Glutamatergic neuron (in vitro differentiated cells): Measurements from ENCODE around the gene TIPARP. TPM values are rescaled to one million over a fixed set of nuclear protein-coding genes. Genes with fewer than 3 reads are reported as not detected.

ENCODE experiments used
- DNase-seq: peaks from one replicate; pipeline ENCODE4 v3.0.0; 2022
- H3K27ac Mint-ChIP-seq: one replicate; pipeline ENCODE4 v1.8.0; 2020; ENCODE audit warnings: mild to moderate bottlenecking, mixed read lengths, inconsistent platforms; ENCODE audit not compliant: unreplicated experiment
- H3K27me3 Mint-ChIP-seq: one replicate; pipeline ENCODE4 v1.8.0; 2020; ENCODE audit warnings: mild to moderate bottlenecking, moderate library complexity, mixed read lengths, inconsistent platforms; ENCODE audit not compliant: unreplicated experiment
- H3K36me3 Mint-ChIP-seq: one replicate; pipeline ENCODE4 v1.8.0; 2020; ENCODE audit warnings: mild to moderate bottlenecking, mixed read lengths, inconsistent platforms; ENCODE audit not compliant: unreplicated experiment
- H3K4me1 Mint-ChIP-seq: one replicate; pipeline ENCODE4 v1.8.0; 2020; ENCODE audit warnings: mild to moderate bottlenecking, low read depth, mixed read lengths, inconsistent platforms; ENCODE audit not compliant: unreplicated experiment
- H3K4me3 Mint-ChIP-seq: one replicate; pipeline ENCODE4 v1.8.0; 2020; ENCODE audit warnings: mild to moderate bottlenecking, mixed read lengths, inconsistent platforms; ENCODE audit not compliant: unreplicated experiment
- H3K9me3 Mint-ChIP-seq: one replicate; pipeline ENCODE4 v1.8.0; 2020; ENCODE audit warnings: mild to moderate bottlenecking, moderate library complexity, mixed read lengths, inconsistent platforms; ENCODE audit not compliant: unreplicated experiment
- CTCF ChIP-seq: fragments of 200-600 bp; sonication (generic); IDR thresholded peaks from one replicate; pipeline ENCODE4 v1.5.0; 2021; ENCODE audit not compliant: partially characterized antibody, unreplicated experiment
- total RNA-seq: library from RNA; stranded (reverse); fragmentation: NEBNext Ultra II Directional; extraction: Animal tissue kit (Norgen Biotek cat#: 25700); gene quantifications from one replicate; pipeline ENCODE4 v1.2.1, GENCODE V29; 2021; ENCODE audit not compliant: unreplicated experiment

The TIPARP gene
- total RNA-seq, 1 donor from 2014 or later: 9.5 TPM

DNA sequence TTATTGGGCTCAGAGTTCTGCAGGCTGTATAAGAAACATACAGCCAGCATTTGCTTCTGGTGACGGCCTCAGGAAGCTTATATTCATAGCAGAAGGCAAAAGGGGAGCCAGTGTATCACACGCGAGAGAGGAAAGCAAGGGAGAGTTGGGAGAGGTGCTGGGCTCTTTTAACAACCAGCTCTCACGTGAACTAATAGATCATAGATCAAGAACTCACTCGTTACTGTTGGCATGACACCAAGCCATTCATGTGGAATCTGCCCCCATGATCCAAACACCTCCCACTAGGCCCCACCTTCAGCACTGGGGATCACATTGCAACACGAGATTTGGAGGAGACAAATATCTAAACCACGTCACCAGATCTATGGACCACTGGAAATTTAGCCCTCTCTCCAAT lies 70.2 kb downstream of the TIPARP start:
- no peak overlapping the region for H3K27ac Mint-ChIP-seq
- H3K4me3 Mint-ChIP-seq: no peak overlapping the region
- DNase-seq: no peak
- no peak for TF ChIP-seq CTCF
- no peaks in the 10 kb centered on the region for H3K4me1 Mint-ChIP-seq
- no peaks in the 10 kb centered on the region for H3K36me3 Mint-ChIP-seq
- H3K9me3 Mint-ChIP-seq: peaks cover 3% of the 10 kb centered on the region
- peaks cover 3% of the 10 kb centered on the region for H3K27me3 Mint-ChIP-seq

- peaks cover 7% of the 10 kb centered on the region for H3K4me1 Mint-ChIP-seq
- peaks cover 3% of the 10 kb centered on the region for H3K27me3 Mint-ChIP-seq
- no peak overlapping the region for H3K4me3 Mint-ChIP-seq
- no peak for DNase-seq
- peaks cover 3% of the 10 kb centered on the region for H3K9me3 Mint-ChIP-seq
- no peak overlapping the region for H3K27ac Mint-ChIP-seq
- no peak for TF ChIP-seq CTCF
- H3K36me3 Mint-ChIP-seq: no peaks in the 10 kb centered on the region
These were observed 71.4 kb downstream of the TIPARP start for GRCh38 chr3:156745766-156746165.

- no peak for TF ChIP-seq CTCF
- no peak overlapping the region for H3K4me3 Mint-ChIP-seq
- no peak for DNase-seq
- peaks cover 2% of the 10 kb centered on the region for H3K9me3 Mint-ChIP-seq
- no peaks in the 10 kb centered on the region for H3K36me3 Mint-ChIP-seq
- H3K27me3 Mint-ChIP-seq: no peaks in the 10 kb centered on the region
- H3K27ac Mint-ChIP-seq: no peak overlapping the region
- H3K4me1 Mint-ChIP-seq: peaks cover 14% of the 10 kb centered on the region
These were observed 72.7 kb downstream of the TIPARP start for GRCh38 chr3:156747046-156747445.

DNA sequence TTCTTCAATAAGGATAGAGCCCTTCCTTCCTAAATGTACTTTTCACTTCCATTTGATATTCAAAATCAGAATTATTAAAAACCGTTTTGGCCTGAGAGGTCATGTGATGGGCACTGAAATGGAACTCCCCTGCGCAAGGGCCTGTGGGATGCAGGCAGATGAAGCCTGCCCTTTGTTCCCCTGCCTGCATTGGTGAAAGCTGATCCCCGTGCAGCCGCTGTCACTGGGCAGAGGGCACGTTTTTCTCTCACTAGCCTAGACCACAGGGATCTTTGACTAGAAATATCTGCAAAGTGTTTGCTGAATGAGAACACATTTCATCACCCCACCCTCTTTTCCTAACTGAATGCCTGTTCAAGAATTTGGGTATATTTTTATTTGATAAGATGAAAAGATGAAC lies 74.9 kb downstream of the TIPARP start:
- peaks cover 14% of the 10 kb centered on the region for H3K4me1 Mint-ChIP-seq
- H3K4me3 Mint-ChIP-seq: no peak overlapping the region
- no peak for TF ChIP-seq CTCF
- DNase-seq: peak; percentile 43
- no peak overlapping the region for H3K27ac Mint-ChIP-seq
- H3K27me3 Mint-ChIP-seq: no peaks in the 10 kb centered on the region
- no peaks in the 10 kb centered on the region for H3K36me3 Mint-ChIP-seq
- no peaks in the 10 kb centered on the region for H3K9me3 Mint-ChIP-seq

GRCh38 chr3:156750191-156750873 lies 75.9 kb downstream of the TIPARP start:
- DNase-seq: no peak
- Mint-ChIP-seq H3K9me3 (no peaks in the 10 kb centered on the region), H3K36me3 (no peaks in the 10 kb centered on the region), H3K4me3 (no peak overlapping the region), H3K27me3 (no peaks in the 10 kb centered on the region), H3K27ac (no peak overlapping the region), H3K4me1 (peaks cover 14% of the 10 kb centered on the region)
- TF ChIP-seq CTCF: no peak
